Renal pelvis (tissue), 4 donors: Measurements from ENCODE around the gene PRAME. TPM values are rescaled to one million over a fixed set of nuclear protein-coding genes. Genes with fewer than 3 reads are reported as not detected.
"Not testable (repeated sequence)": the region's sequence is repeated elsewhere in the genome, so short reads cannot be mapped to it uniquely, and the experiment has no call there.

Experiments
- DNase-seq: peaks from one replicate; pipeline ENCODE4 v3.0.0-alpha.2; 2013
- polyA plus RNA-seq, 3 donors: library from polyadenylated mRNA; unstranded; fragments of 120-200 nt; gene quantifications; one replicate each; pipeline ENCODE4 v1.2.1, GENCODE V29; 2013; ENCODE audit not compliant: insufficient read length in 3 of 3

The PRAME gene
- polyA plus RNA-seq, 3 donors = 0.90 to 1.6 (median 0.94) TPM

DNA sequence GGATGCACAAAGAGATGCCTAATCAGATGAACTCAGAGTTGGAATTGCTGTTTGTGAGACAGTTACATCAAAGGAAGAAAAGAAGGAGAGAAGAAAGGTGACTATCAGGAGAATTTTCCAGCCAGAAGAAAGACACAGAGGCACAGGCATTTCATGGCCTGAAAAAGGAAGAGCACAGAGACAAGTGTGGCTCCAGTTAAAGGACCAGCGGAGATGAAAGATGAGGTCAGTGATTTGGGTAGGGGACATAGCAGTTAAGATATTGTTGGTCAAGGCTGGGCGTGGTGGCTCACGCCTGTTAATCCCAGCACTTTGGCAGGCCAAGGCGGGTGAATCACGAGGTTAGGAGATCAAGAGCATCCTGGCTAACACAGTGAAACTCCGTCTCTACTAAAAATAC is 35.6 kb downstream of the PRAME start:
- no peak for DNase-seq

DNA sequence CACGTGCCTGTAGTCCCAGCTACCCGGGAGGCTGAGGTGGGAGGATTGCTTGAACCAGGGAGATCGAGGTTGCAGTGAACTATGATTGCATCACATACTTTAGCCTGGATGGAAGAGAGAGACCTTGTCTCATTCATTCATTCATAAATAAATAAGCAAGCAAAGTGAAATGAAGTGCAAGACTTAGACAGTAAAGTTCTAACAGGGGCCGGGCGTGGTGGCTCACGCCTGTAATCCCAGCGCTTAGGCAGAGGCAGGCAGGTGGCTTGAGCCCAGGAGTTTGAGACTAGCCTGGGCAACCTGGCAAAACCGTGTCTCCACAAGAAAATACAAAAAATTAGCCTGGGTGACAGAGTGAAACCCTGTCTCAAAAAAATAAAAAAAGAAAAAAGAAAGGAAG is 37.4 kb downstream of the PRAME start:
- DNase-seq = no peak

DNA sequence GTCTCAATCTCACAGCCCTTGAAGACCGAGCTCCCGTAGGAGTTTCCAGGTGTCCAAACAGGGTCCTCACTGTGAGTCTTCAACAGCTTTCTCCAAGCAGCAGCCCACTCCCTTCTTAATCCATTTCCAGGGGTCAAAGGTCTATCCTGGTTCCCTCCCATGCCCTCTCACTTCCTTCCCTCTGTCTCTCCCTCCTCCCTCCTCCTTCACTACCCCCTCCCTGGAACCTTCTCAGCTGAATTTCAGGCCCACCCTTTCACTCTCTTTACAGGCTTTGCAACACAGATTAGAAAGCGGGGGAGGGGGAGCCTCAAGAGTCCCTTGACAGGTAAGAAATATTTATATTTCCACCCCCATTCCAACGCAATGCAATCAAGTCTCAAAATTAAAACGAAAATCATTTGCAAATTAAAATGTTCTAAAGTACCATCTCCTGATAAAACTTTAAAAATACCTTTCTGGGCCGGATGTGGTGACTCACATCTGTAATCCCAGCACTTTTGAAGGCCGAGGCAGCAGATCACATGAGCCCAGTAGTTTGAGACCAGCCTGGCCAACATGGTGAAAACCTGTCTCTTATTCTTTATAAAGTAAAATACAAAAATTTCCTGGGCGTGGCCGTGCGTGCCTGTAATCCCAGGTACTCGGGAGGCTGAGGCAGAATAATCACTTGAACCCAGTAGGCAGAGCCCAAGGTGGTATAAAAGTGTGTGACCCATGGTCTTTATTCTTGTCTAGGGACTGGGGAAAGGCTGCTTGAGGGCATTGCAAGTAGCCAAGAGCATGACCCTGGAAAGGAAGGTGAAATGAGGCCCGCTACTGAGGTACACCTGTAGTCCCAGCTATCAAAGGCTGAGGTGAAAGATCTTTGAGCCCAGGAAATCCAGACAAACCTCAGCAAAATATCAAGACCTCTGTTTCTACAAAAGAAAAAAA is 38.1 kb downstream of the PRAME start:
- DNase-seq = no peak

DNA sequence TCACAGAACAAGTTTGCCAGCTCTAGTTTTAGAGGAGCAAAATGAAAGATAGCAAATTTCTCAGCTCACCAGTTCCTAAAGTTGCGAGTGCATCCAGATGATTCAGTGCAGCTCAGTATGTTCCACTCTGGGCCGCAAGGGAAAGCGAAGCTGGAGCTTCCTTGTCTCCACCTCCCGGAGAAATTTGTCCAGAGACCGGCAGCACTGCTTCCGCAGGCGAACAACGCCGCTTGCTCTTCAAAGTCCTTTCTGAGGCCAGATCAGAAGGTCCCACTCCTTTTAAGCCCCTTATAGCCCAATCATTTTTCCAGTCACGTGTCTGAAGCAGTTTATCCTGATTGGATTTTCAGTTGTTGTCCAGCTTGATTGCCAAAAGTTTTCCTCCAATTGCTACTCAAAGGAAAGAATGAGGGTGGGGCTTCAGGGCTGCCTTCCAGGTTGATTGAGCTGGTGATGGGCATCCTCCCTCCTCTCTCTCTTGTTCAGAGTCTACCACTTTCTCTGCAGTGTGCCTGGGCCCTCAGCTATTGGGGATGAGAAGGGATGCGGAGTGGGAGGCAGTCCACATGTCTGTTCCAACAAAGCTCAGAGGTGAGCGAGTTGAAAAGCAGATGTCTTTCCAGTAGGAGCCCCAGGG is 38.9 kb downstream of the PRAME start, which contains the start of gene ZNF280A:
Gene ZNF280A, minus strand, starts transcription at position 251 of the 637 bp plus-strand sequence. CDS start 4,640 bp downstream, outside the sequence.
- DNase-seq = no peak

DNA sequence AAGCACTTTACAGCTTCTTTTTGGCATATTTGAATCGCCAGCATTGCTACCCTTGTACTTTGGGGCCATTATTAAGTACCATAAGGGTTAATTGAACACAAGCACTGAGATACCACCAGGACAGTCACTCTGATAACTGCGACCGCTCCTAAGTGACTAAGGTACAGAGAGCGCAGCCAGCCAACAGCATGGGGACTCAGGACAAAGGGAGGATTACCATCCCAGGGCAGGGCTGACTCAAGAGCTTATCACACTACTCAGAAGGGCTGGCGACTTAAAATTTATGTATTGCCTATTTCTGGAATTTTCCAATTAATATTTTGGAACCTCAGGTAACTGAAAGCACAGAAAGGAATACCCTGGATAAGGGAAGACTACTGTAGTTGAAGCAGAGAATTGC is 39.5 kb downstream of the PRAME start:
- no peak for DNase-seq

DNA sequence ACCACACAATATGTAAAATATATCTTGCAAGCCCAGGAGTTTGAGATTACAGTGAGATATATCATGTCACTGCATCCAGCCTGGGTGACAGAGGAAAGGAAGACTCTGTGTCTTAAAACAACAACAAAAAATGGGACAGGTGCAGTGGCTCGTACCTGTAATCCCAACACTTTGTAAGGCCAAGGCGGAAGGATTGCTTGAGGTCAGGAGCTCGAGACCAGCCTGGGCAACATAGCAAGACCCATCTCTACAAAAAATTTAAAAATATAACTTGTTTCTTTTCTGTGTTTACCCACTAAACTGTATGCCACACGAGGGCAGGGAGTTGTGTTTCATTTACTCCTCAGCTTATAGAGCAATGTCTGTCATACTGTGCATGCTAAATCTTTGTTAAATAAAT is 42.1 kb downstream of the PRAME start:
- no peak for DNase-seq

DNA sequence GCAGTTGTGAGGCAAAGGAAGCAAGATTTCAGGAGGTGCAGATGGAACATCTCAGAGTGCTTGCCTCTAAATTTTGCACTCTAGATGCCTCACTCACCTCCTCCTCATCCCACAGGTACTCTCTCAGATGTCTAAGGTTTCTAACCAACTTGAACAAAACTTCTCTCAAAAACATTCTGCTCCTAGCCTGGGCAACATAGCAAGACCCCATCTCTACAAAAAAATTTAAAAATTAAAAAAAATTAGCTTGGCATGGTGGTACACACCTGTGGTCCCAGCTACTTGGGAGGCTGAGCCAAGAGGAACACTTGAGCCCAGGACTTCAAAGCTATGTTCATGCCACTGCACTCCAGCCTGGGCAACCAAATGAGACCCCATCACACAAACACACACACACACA is 43.2 kb downstream of the PRAME start:
- DNase-seq = no peak

DNA sequence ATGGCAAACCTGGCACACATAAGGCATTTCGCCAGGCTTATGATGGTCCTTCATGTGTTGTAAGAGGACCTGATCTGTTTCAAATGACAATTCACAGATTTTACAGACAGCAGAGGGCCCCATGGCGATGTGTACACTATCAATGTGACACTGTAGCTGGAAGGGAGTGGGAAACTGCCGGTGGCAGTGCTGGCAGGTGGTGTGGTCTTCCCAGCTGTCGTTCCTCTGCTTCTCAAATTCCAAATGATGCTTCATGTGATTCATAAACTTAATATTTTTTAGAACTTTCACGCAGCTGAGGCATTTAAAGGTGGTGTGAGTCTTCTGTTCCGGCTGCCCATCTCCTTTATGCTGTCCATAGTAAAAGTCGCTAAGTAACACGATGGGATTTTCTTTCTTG is 44.6 kb downstream of the PRAME start:
- not testable (repeated sequence) for DNase-seq

DNA sequence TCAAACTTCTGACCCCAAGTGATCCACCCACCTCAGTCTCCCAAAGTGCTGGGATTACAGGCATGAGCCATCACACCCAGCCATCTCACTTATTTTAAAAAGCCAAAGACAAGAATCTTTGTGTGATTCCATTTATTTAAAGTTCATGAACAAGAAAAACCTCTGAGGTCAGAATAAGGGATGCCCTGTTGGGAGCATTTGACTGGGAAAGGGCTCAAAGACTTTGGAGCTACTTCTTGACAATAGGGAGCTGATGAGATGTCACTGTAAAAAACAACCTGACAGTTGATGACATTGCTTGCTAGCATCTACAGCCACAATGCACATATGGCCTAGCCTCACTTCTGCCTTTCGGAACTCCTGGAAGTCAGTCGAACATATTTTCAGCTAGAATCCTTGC is 45.4 kb downstream of the PRAME start:
- DNase-seq = no peak

DNA sequence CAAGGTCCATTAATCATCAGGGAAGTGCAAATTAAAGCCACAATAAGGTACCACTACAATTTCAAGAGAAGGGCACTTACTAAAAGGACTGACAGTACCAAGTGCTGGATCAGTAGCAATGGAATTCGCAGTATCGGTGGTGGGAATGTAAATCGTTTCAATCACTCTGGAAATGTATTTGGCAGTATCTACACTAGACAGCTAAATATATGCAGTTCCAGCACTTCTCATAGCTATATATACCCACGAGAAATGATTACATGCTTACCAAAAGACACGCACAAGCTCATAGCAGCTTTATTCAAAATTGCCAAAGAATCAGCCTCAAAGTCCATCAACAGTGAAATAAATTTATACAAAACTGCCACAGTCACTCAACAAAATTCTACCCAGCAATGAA is 46.1 kb downstream of the PRAME start:
- no peak for DNase-seq

DNA sequence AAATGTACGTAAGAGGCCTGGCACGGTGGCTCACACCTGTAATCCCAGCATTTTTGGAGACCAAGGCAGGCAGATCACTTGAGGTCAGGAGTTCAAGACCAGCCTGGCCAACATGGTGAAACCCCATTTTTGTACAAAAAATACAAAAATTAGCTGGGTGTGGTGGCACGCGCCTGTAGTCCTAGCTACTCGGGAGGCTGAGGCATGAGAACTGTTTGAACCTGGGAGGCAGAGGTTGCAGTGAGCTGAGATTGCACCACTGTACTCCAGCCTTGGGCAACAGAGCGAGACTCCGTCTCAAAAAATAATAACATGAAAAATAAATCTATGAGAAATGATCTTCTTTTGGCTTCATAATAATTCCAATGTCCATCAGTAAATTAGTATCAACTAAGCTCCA is 48.2 kb downstream of the PRAME start:
- not testable (repeated sequence) for DNase-seq

DNA sequence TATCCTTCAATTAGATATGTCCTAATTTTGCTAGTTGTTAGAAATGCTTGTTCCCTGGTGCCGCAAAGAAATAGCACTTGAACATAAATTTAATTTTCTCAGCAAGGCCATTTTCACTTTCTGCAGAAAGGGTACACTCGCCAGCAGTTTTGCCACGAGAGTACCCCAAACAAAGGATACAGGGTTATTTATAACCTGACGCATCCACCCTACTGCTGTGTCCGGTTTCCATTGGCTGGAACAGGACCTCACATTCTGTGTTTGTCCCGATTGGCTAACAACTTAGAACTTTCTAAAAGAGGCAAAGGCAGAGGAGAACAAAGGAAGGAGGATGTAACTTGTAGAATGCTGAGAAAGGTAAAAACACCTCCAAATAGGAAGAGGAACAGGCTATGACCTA is 49.2 kb downstream of the PRAME start:
- not testable (repeated sequence) for DNase-seq

DNA sequence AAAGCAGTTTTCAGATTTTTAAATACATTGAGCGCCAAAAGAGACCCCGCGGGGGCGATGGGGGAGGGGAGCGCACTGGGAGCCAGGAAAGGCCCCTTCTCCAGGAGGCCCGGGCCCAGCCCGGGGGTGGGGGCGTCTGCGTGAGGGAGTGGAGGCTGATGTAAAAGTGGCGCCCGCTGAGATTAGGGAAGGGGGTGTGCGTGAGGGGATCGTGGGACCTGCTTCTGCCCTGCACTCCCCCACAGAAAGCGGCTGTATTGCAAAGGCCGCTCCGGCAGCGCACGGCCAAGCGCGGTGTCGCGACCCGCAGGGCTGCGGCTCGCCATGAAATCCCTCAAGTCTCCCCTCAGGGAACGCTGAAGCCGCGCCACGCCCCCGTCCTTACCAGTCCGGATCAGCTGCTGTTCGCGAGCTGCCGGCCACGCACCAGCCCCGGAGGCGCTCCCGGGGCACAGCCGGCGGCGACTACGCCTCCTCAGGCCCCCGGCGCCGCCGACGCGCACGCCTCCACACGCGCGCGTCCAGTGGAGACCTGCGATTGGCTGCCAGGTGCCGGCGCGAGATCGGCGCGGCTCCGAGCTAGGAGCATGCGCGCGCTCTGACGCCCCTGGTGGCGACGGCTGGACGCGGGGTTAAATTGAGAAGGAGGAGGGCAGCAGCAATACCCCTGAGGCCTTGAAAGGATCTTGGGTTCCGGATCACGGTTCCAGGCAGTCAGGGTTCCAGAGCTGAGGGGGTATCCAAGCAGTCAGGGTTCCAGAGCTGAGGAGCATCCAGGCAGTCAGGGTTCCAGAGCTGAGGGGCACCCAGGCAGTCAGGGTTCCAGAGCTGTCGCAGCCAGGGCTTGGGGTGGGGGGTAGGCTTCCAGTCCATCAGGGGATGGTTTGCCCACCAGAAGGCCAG is 50.5 kb downstream of the PRAME start, which contains the start of gene ZNF280B:
Gene ZNF280B, minus strand, starts transcription at position 469 of the 903 bp plus-strand sequence. CDS start 19,344 bp downstream, outside the sequence.
- DNase-seq = peak; percentile 77

DNA sequence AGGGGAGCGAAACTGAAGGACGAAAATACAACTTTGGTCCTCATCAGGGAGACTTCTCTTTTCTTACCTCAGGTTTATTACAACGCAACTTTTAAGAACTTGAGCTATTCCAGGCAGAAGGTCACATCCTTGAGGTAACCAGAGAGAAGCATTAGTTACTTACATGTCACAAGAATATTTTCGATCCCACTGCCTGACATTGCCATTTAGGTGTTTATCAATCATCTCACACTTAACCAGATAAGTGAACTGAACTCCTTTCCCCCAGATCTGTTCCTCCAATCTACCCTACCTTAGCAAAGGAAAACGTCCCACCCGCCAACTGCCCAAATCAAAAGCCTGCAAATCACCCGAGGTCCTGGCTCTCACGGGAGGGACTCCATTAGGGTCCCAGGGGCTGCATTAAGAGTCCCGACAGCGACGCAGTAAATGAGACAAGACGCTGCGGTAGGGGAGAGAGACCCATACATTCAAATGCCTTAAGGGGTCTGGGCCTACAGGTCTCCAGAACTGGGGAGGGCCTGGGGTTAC is 51.3 kb downstream of the PRAME start:
- peak; percentile 8 for DNase-seq

DNA sequence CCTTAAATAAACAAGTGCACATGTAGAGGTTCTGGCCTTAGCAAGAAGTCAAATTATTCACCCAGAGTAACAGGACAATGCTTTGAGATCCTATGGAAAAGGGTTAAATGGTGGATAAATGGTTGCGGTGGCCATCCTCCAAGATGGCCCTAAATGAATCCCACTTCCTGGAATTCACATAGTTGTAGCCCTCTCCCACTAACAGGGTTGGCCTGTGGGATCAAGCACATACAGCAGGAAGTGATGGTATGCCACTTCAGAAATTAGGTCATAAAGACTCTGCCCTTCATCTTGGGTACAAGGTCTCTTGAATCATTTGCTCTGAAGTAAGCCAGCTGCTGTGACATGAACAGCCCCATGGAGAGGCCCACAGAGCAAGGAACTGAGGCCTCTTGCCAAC is 52.3 kb downstream of the PRAME start:
- DNase-seq = no peak

DNA sequence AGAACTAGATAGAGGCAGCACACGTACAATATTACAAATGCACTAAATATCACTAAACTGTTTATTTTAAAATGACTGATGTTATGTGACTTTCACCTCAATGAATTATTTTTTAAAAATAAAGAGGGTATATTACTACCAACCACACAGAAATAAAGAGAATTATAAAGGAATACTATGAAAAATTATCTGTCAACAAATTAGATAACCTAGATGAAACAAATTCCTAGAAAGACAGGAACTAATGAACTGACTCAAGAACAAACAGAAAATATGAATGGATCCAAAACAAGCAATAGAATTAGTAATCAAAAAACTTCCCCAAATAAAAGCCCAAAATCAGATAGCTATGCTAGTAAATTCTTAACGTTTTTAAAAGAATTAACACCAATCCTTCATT is 60.8 kb downstream of the PRAME start:
- DNase-seq = no peak

Other genes starting within 250 kb of the PRAME start
- 1 to 10 TPM; 3.6 to 5.2 (median 4.6) TPM for gene ZNF280B, start 50.5 kb downstream of the PRAME start, polyA plus RNA-seq
- not detected for gene ZNF280A, start 39.0 kb downstream of the PRAME start, polyA plus RNA-seq
- gene GGTLC2, start 85.3 kb upstream of the PRAME start, polyA plus RNA-seq = not detected